Erythroblast (primary cell): ENCODE data around the gene DMBT1.

ENCODE experiments used
- DNase-seq, 2 experiments: peaks; one replicate each; lab custom pipeline; 2025; lab: John Stamatoyannopoulos, UW
- GATA1 ChIP-seq: IDR thresholded peaks from 2 replicates; pipeline ENCODE4 v1.6.1; 2011; ENCODE audit warnings: low read depth, mild to moderate bottlenecking, control low read depth, low read length, moderate library complexity
- POLR2A ChIP-seq: IDR thresholded peaks from 2 replicates; pipeline ENCODE4 v1.6.1; 2011; ENCODE audit warnings: mild to moderate bottlenecking, low read length

The DMBT1 gene

DNA sequence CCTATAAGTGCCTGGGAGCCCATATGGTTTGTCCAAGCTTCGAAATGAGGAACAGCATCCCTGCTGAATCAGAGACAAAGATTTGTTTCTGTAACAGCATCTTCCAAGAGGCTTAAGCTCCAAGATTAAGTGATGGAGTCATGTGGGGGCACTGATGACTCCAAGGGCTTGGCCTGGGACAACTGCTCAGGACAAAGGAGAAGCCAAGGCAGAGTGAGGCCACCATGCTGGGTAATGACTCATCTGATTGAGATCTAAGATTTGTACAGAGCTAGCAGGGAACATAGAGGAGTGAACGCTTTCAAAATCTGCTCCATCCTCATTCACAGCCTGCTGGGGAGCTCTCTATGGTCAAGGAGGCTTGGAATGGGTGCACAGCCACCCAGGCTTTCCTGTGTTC, 89.8 kb downstream of the DMBT1 start:
- no peak for DNase-seq
- TF ChIP-seq POLR2A (no peak), GATA1 (no peak)

DNA sequence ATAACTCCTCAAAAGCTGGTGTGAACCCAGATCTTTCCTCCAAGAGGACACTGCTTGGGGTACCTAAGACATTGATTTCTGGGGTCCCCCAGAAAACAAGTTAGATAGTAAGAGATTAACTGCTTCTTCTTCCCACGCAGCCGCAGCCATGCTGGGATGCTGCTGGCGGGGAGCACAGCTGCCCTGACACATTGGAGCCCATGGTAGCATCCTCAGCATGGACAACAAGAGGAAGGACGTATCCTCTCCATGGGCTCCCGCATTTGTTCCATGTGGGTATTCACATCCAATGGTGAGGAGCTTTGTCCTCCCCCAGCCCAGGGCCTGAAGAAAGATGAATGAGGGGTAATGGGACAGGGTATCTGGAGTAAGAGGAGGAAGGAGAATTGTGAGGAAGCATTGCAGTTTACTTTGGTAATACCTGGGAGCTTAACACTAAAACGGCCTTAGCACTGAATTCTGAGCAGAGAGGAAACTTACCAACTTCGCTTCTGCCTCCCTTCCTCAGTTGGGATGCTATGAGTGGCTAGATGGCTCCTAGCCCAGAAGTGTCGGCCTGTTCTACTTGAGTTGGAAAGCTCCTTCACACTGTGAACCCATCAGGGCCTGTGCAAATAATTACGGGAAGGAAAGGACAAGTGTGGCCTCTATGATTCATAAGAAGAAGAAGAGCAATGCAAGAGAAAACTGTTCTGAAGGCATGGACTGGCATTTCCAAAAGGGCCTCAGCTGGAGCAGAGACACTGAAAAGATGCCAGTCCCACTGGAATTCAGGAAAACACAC, 95.2 kb downstream of the DMBT1 start:
- TF ChIP-seq GATA1 (no peak), POLR2A (no peak)
- DNase-seq: no peak

GRCh38 chr10:122656308-122656705, 95.8 kb downstream of the DMBT1 start:
- no peak for DNase-seq
- TF ChIP-seq GATA1 (no peak), POLR2A (no peak)

DNA sequence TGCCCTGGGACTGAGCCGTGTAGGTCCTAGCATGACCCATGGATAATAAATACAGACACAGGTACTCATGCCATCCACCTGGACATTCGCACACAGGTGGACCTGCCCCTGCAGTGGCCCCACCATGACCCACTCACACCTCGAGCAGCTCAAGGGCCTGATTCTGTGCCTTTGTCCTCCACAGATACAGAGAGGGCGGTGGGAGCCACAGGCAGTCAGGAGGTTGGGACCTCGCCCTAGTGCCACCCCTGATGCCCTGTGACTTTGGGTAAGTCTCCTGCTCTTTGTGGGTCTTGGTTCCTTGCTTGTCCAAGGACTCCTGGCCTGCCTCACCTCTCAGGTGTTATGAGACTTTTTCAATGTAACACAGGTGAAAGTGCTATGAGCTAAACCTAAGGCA, 96.2 kb downstream of the DMBT1 start:
- TF ChIP-seq POLR2A: no peak
- no peak for TF ChIP-seq GATA1
- DNase-seq: no peak

- no peak for DNase-seq
- no peak for TF ChIP-seq POLR2A
- TF ChIP-seq GATA1: no peak
Measured at GRCh38 chr10:122657255-122657654, 96.7 kb downstream of the DMBT1 start.

DNA sequence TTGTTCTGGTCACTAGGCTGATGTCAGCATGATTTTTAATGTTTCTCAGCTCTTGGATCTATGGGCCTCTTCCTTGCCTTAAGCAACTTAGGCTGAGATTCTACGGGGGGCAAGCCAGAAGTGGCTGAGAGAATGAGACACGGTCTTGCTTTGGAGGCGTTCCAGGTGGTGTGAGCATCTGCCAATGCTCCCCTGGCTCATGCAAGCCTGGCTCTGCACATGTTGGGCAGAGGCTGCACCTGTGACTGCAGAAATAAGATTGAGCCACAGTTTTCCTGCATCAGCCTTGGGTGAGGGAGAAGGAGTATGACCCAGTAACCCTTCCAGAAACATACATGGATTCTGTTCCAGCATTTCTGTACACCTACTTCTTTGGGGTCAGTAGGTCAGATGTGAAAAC, 97.2 kb downstream of the DMBT1 start:
- TF ChIP-seq POLR2A (no peak), GATA1 (no peak)
- no peak for DNase-seq

- TF ChIP-seq GATA1 (no peak), POLR2A (no peak)
- no peak for DNase-seq
Measured at GRCh38 chr10:122658356-122659049, 97.9 kb downstream of the DMBT1 start.

DNA sequence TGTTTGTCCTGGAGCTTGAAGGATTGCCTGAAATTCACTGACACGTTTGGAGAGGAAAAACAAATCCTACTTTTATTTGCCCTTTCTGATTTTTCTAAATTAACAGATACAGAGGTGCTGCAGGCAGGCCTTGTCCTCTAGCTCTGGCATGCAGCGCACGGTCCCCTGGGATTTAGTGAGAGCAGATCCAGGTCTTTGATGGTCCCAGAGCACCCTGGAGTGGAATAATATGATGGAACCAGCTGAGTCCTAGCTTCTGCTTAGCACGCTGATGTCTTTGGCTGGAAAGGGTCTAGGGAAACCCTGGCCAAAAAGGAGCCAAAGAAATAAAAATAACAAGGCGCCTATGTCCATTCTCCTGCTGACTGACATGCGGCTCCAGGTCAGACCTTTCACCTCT, 98.6 kb downstream of the DMBT1 start:
- DNase-seq: no peak
- TF ChIP-seq POLR2A: no peak
- TF ChIP-seq GATA1: no peak

DNA sequence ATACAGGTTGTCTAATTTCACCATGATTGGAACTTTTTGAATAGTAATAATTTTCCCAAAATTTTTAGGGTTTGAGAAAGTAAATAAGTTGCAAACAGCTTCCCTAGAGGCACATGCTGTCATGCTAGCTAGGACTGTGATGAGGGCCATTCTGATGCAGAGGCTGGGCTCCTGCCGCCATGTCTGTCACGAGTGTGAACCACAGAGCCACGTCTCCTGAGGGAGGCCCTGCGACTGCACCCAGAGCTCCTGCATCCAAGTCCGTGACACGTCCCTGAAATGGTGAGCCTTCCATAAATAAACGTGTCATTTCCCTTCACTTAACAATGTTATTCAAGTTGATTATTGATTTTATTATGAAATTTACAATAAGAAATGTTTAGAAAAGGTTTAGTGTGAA, 99.1 kb downstream of the DMBT1 start:
- TF ChIP-seq POLR2A (no peak), GATA1 (no peak)
- DNase-seq: no peak

DNA sequence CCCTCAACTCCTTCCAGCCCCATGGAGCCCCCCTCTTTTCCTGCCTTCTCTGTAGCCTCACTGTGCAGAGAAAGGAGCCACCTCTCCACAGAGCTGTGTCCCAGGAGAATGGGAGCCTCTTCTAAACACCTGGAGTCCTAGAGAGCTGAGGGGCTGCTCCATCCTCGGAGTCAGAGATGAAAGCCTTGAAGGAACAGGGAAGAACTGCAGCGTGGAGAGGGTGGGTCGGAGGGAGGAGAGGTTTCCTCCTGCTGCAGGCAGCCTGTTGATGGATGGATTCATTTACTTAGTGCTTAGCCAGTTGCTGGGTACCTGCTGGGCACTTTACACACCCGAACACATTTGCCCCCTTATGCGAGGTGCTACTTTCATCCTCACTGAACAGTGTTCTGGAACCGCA, 100.1 kb downstream of the DMBT1 start:
- TF ChIP-seq POLR2A (no peak), GATA1 (no peak)
- no peak for DNase-seq

GRCh38 chr10:122662231-122662630, 101.7 kb downstream of the DMBT1 start:
- DNase-seq: no peak
- TF ChIP-seq POLR2A (no peak), GATA1 (no peak)

- no peak for DNase-seq
- TF ChIP-seq GATA1 (no peak), POLR2A (no peak)
Measured at GRCh38 chr10:122663516-122664130, 103.1 kb downstream of the DMBT1 start.

GRCh38 chr10:122664501-122664900, 103.9 kb downstream of the DMBT1 start:
- DNase-seq: no peak
- TF ChIP-seq POLR2A (no peak), GATA1 (no peak)

GRCh38 chr10:122665329-122665860, 104.8 kb downstream of the DMBT1 start:
- no peak for TF ChIP-seq POLR2A
- TF ChIP-seq GATA1: no peak
- no peak for DNase-seq
